Measurements from ENCODE around the gene PNLIPRP2.

PNLIPRP2 gene

GRCh38 chr10:116671274-116671926 lies 50.6 kb downstream of the PNLIPRP2 start:
- TF ChIP-seq CTCF (IDR thresholded peaks at IDR 0.05; ENCODE audit: low read depth, low read length) = no peak
- DNase-seq (ENCODE audit: extremely low read depth, low read depth) = no peak

GRCh38 chr10:116672891-116673290 lies 52.1 kb downstream of the PNLIPRP2 start:
- TF ChIP-seq CTCF (IDR thresholded peaks at IDR 0.05; ENCODE audit: low read depth, low read length) = no peak
- no peak for DNase-seq (ENCODE audit: extremely low read depth, low read depth)

GRCh38 chr10:116673866-116674265 lies 53.1 kb downstream of the PNLIPRP2 start:
- no peak for TF ChIP-seq CTCF (IDR thresholded peaks at IDR 0.05; ENCODE audit: low read depth, low read length)
- no peak for DNase-seq (ENCODE audit: extremely low read depth, low read depth)

GRCh38 chr10:116674901-116675423 lies 54.2 kb downstream of the PNLIPRP2 start:
- TF ChIP-seq CTCF (IDR thresholded peaks at IDR 0.05; ENCODE audit: low read depth, low read length) = no peak
- DNase-seq (ENCODE audit: extremely low read depth, low read depth) = no peak

- TF ChIP-seq CTCF (IDR thresholded peaks at IDR 0.05; ENCODE audit: low read depth, low read length) = no peak
- DNase-seq (ENCODE audit: extremely low read depth, low read depth) = no peak
Measured at GRCh38 chr10:116676118-116676517, 55.4 kb downstream of the PNLIPRP2 start.

- no peak for DNase-seq (ENCODE audit: extremely low read depth, low read depth)
- no peak for TF ChIP-seq CTCF (IDR thresholded peaks at IDR 0.05; ENCODE audit: low read depth, low read length)
Measured at GRCh38 chr10:116676633-116677032, 55.9 kb downstream of the PNLIPRP2 start.

- no peak for TF ChIP-seq CTCF (IDR thresholded peaks at IDR 0.05; ENCODE audit: low read depth, low read length)
- DNase-seq (ENCODE audit: extremely low read depth, low read depth) = no peak
Measured at GRCh38 chr10:116679351-116679750, 58.6 kb downstream of the PNLIPRP2 start.

Data from AG09319 (cell line).